ENCODE data around the gene CENPVL2.
"Not testable (repeated sequence)": the region's sequence is repeated elsewhere in the genome, so short reads cannot be mapped to it uniquely, and the experiment has no call there.

DNA sequence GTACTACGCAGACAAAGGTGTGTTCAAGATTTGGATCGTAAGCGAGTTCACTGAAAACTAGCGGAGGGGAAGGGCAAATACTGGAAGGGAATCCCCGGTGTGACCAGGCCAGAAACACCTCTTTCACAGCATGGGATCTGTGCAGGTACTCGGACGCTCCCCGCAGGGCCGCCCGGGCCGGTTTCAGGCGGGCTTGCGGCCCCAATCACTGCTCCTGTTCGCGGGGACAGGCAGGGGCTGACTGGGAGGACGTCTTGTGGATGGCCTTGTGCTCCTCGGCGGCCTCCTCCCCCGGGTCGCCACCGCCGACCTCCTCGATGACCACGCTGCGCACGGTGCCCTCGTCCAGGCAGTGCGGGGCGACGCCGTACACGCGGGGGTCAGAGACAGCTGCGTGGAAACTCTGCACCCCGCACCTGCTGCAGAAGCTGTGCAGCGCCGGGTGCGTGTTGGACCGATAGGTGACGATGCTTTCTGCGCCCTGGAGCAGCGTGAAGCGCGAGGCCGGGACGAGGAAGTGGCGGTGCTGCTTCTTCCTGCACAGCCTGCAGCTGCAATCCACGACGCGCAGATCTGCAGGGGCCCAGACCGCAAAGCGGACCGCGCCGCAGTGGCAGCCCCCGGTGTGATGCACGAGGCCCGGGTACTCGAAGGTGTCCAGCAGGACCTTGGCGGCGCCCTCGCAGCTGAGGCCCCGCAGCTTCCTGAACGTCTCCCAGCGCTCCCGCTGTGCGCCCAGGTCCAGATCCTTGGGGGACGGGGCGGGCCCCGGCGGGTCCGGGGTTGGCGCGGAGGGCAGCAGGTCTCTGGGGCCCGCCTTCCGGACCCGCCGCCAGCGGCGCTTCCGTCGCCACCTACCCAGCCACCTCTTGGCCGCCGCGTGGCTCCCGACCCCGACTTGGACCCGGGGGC lies 567 bp downstream of the CENPVL2 start:
- TF ChIP-seq, protein P1, sequence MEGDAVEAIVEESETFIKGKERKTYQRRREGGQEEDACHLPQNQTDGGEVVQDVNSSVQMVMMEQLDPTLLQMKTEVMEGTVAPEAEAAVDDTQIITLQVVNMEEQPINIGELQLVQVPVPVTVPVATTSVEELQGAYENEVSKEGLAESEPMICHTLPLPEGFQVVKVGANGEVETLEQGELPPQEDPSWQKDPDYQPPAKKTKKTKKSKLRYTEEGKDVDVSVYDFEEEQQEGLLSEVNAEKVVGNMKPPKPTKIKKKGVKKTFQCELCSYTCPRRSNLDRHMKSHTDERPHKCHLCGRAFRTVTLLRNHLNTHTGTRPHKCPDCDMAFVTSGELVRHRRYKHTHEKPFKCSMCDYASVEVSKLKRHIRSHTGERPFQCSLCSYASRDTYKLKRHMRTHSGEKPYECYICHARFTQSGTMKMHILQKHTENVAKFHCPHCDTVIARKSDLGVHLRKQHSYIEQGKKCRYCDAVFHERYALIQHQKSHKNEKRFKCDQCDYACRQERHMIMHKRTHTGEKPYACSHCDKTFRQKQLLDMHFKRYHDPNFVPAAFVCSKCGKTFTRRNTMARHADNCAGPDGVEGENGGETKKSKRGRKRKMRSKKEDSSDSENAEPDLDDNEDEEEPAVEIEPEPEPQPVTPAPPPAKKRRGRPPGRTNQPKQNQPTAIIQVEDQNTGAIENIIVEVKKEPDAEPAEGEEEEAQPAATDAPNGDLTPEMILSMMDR (conservative IDR thresholded peaks at IDR 0.05; ENCODE audit: low read depth, low read length) = not testable (repeated sequence)
- not testable (repeated sequence) for TF ChIP-seq EZH2 (IDR thresholded peaks at IDR 0.05; ENCODE audit: borderline replicate concordance, low read depth, low read length, poor library complexity, severe bottlenecking)
